T-helper 2 cell treated with Interferon-gamma antibody and Interleukin-4, amounts not matched to agents 5 μg/mL and 100 μg/mL, for 36 hours (primary cell): Measurements from ENCODE around the gene GRIPAP1.

Experiments used
- DNase-seq: peaks from one replicate; pipeline ENCODE4 v3.0.0; 2021; ENCODE audit warnings: low spot score
- H3K27ac Mint-ChIP-seq: one replicate; pipeline ENCODE4 v1.8.0; 2021; ENCODE audit warnings: mild to moderate bottlenecking, mixed read lengths
- H3K27me3 Mint-ChIP-seq: one replicate; pipeline ENCODE4 v1.8.0; 2021; ENCODE audit warnings: low read depth, mixed read lengths
- H3K36me3 Mint-ChIP-seq: one replicate; pipeline ENCODE4 v1.8.0; 2021; ENCODE audit warnings: low read depth, mixed read lengths
- H3K4me1 Mint-ChIP-seq: one replicate; pipeline ENCODE4 v1.8.0; 2021; ENCODE audit warnings: low read depth, mixed read lengths
- H3K4me3 Mint-ChIP-seq: one replicate; pipeline ENCODE4 v1.8.0; 2022; ENCODE audit warnings: mild to moderate bottlenecking, moderate library complexity, mixed read lengths
- H3K9me3 Mint-ChIP-seq: one replicate; pipeline ENCODE4 v1.8.0; 2021; ENCODE audit warnings: mixed read lengths

The GRIPAP1 gene

GRCh38 chrX:48936429-48937053 lies 65.5 kb downstream of the GRIPAP1 start:
- Mint-ChIP-seq H3K9me3 (no peaks in the 10 kb centered on the region), H3K4me3 (peak overlapping the region; percentile 92), H3K27ac (peak overlapping the region; percentile 99), H3K36me3 (peaks cover 49% of the 10 kb centered on the region), H3K27me3 (no peaks in the 10 kb centered on the region), H3K4me1 (peaks cover 64% of the 10 kb centered on the region)
- DNase-seq: no peak

- Mint-ChIP-seq H3K9me3 (no peaks in the 10 kb centered on the region), H3K4me3 (peak overlapping the region; percentile 54), H3K27me3 (no peaks in the 10 kb centered on the region), H3K4me1 (peaks cover 56% of the 10 kb centered on the region), H3K36me3 (peaks cover 46% of the 10 kb centered on the region), H3K27ac (peak overlapping the region; percentile 67)
- DNase-seq: no peak
Measured at GRCh38 chrX:48935301-48935670, 66.8 kb downstream of the GRIPAP1 start.

GRCh38 chrX:48934581-48935300 lies 67.3 kb downstream of the GRIPAP1 start:
- peak overlapping the region; percentile 67 for H3K27ac Mint-ChIP-seq
- H3K4me3 Mint-ChIP-seq: peak overlapping the region; percentile 54
- no peaks in the 10 kb centered on the region for H3K27me3 Mint-ChIP-seq
- no peak for DNase-seq
- peaks cover 47% of the 10 kb centered on the region for H3K36me3 Mint-ChIP-seq
- H3K4me1 Mint-ChIP-seq: peaks cover 53% of the 10 kb centered on the region
- no peaks in the 10 kb centered on the region for H3K9me3 Mint-ChIP-seq

- H3K36me3 Mint-ChIP-seq: peaks cover 47% of the 10 kb centered on the region
Measured at GRCh38 chrX:48933757-48934156, 68.3 kb downstream of the GRIPAP1 start.

GRCh38 chrX:48927736-48928382 lies 74.2 kb downstream of the GRIPAP1 start:
- peaks cover 31% of the 10 kb centered on the region for H3K36me3 Mint-ChIP-seq
- H3K27me3 Mint-ChIP-seq: no peaks in the 10 kb centered on the region
- no peaks in the 10 kb centered on the region for H3K9me3 Mint-ChIP-seq
- H3K4me3 Mint-ChIP-seq: no peak overlapping the region
- no peak overlapping the region for H3K27ac Mint-ChIP-seq
- no peak for DNase-seq
- H3K4me1 Mint-ChIP-seq: peaks cover 14% of the 10 kb centered on the region

More at GRCh38 chrX:48933757-48934156, 68.3 kb downstream of the GRIPAP1 start:
- H3K27me3 Mint-ChIP-seq: no peaks in the 10 kb centered on the region
- H3K4me1 Mint-ChIP-seq: peaks cover 43% of the 10 kb centered on the region
- H3K4me3 Mint-ChIP-seq: peak overlapping the region; percentile 45
- no peak for DNase-seq
- no peaks in the 10 kb centered on the region for H3K9me3 Mint-ChIP-seq
- peak overlapping the region; percentile 77 for H3K27ac Mint-ChIP-seq

- Mint-ChIP-seq H3K27me3 (no peaks in the 10 kb centered on the region), H3K9me3 (no peaks in the 10 kb centered on the region), H3K36me3 (peaks cover 32% of the 10 kb centered on the region), H3K27ac (no peak overlapping the region), H3K4me3 (no peak overlapping the region), H3K4me1 (peaks cover 16% of the 10 kb centered on the region)
- DNase-seq: no peak
Measured at GRCh38 chrX:48927123-48927522, 74.9 kb downstream of the GRIPAP1 start.

GRCh38 chrX:48924270-48924669 lies 77.8 kb downstream of the GRIPAP1 start:
- Mint-ChIP-seq H3K4me3 (peak overlapping the region; percentile 28), H3K4me1 (peaks cover 33% of the 10 kb centered on the region), H3K9me3 (no peaks in the 10 kb centered on the region), H3K27ac (peak overlapping the region; percentile 79), H3K36me3 (peaks cover 30% of the 10 kb centered on the region), H3K27me3 (no peaks in the 10 kb centered on the region)
- no peak for DNase-seq

GRCh38 chrX:48923771-48924170 lies 78.3 kb downstream of the GRIPAP1 start:
- peaks cover 33% of the 10 kb centered on the region for H3K4me1 Mint-ChIP-seq
- no peak for DNase-seq
- H3K27me3 Mint-ChIP-seq: no peaks in the 10 kb centered on the region
- no peaks in the 10 kb centered on the region for H3K9me3 Mint-ChIP-seq
- H3K36me3 Mint-ChIP-seq: peaks cover 30% of the 10 kb centered on the region
- H3K27ac Mint-ChIP-seq: peak overlapping the region; percentile 79
- H3K4me3 Mint-ChIP-seq: no peak overlapping the region
